ENCODE measurements around the gene FMNL2. TPM values are rescaled to one million over a fixed set of nuclear protein-coding genes. Genes with fewer than 3 reads are reported as not detected.

The FMNL2 gene
- total RNA-seq, 3 donors from 2014 or later (not counting 1 experiment from before 2014, with no cell fraction given): 0.34 to 3.0 (median 0.78) TPM

GRCh38 chr2:152493945-152494528 is 159.1 kb downstream of the FMNL2 start:
- H3K9me3 ChIP-seq (ENCODE audit: control insufficient read depth, insufficient read depth, low read length): no peaks in the 10 kb centered on the region
- WGBS (ENCODE audit: insufficient coverage): 94% methylated on average over 2 of the region's 2 CpGs
- no peaks in the 10 kb centered on the region for H3K9me3 Mint-ChIP-seq
- DNase-seq (no peak), ATAC-seq (no peak)
- H3K27ac ChIP-seq (ENCODE audit: low read length): no peak overlapping the region
- no peaks in the 10 kb centered on the region for H3K4me1 Mint-ChIP-seq
- no peaks in the 10 kb centered on the region for H3K27me3 ChIP-seq (ENCODE audit: control insufficient read depth, insufficient read depth, low read length)
- H3K4me1 ChIP-seq (ENCODE audit: control insufficient read depth, insufficient read depth, low read length): no peaks in the 10 kb centered on the region
- no peak overlapping the region for H3K4me3 ChIP-seq (ENCODE audit: low read length)
- H3K36me3 Mint-ChIP-seq: no peaks in the 10 kb centered on the region
- intact Hi-C loops (cut with micrococcal nuclease): no loop called here
- TF ChIP-seq CTCF (IDR thresholded peaks at IDR 0.05): no peak
- no peaks in the 10 kb centered on the region for H3K36me3 ChIP-seq (ENCODE audit: control insufficient read depth, insufficient read depth, low read length)
- H3K4me3 Mint-ChIP-seq: no peak overlapping the region
- no peak overlapping the region for H3K27ac Mint-ChIP-seq
- peaks cover 2 to 42% of the 10 kb centered on the region in 2 donors for H3K27me3 Mint-ChIP-seq (ENCODE audit: low read depth in 2 of 2)

DNA sequence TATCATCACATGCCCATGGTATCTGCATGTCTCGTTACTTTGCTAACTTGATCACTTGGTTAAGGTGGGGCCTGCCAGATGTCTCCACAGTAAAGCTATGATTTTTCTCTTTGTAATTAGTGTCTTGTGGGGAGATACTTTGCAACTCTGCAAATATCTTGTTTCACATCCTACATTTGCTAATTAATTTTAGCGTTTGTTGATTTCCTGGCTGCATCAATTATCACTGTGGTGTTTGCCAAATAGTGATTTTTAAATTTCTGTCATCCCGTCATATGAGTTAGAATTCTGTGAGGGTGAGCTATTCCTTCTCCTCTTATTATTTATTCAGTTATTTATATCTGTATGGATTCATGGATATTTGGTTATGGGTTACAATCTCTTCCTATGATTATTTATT is 161.4 kb downstream of the FMNL2 start:
- no peaks in the 10 kb centered on the region for H3K9me3 ChIP-seq (ENCODE audit: control insufficient read depth, insufficient read depth, low read length)
- H3K4me3 Mint-ChIP-seq: no peak overlapping the region
- no peak overlapping the region for H3K4me3 ChIP-seq (ENCODE audit: low read length)
- intact Hi-C loops (cut with micrococcal nuclease): no loop called here
- H3K36me3 Mint-ChIP-seq: no peaks in the 10 kb centered on the region
- no CpG with 5 or more reads among the region's 3 CpGs for WGBS (ENCODE audit: insufficient coverage)
- H3K9me3 Mint-ChIP-seq: no peaks in the 10 kb centered on the region
- peaks cover 2 to 45% of the 10 kb centered on the region in 2 donors for H3K27me3 Mint-ChIP-seq (ENCODE audit: low read depth in 2 of 2)
- H3K36me3 ChIP-seq (ENCODE audit: control insufficient read depth, insufficient read depth, low read length): no peaks in the 10 kb centered on the region
- TF ChIP-seq CTCF (IDR thresholded peaks at IDR 0.05): no peak
- no peak overlapping the region for H3K27ac ChIP-seq (ENCODE audit: low read length)
- ATAC-seq (no peak), DNase-seq (no peak)
- no peak overlapping the region for H3K27ac Mint-ChIP-seq
- no peaks in the 10 kb centered on the region for H3K27me3 ChIP-seq (ENCODE audit: control insufficient read depth, insufficient read depth, low read length)
- no peaks in the 10 kb centered on the region for H3K4me1 Mint-ChIP-seq
- no peaks in the 10 kb centered on the region for H3K4me1 ChIP-seq (ENCODE audit: control insufficient read depth, insufficient read depth, low read length)

DNA sequence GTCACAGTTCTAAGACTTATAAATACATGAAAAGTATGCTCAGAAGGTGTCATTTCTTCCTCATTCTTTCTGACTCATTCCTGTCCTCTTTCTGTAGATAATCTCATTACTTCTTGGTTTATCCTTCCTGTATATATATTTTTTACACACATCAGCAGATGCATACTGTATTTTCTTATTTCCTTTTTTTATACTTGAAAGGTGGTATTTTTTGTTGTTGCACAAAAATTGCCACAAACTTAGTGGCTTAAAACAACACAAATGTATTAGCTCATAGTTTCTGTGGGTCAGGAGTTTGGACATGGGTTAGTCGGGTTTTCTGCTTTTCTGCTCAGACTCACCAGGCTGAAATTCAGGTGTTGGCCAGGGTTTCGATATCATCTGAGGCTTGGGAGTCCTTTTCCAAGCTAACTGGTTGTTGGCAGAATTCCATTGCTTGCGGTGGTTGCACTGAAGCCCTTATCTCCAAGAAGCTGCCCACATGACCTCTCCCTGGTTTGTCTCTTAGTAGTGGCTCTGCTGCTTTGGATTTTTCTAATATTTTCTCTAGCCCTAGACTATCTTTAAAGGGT is 162.6 kb downstream of the FMNL2 start:
- no peaks in the 10 kb centered on the region for H3K36me3 Mint-ChIP-seq
- no peak overlapping the region for H3K27ac ChIP-seq (ENCODE audit: low read length)
- no peaks in the 10 kb centered on the region for H3K9me3 ChIP-seq (ENCODE audit: control insufficient read depth, insufficient read depth, low read length)
- DNase-seq (no peak), ATAC-seq (no peak)
- no peaks in the 10 kb centered on the region for H3K4me1 ChIP-seq (ENCODE audit: control insufficient read depth, insufficient read depth, low read length)
- H3K36me3 ChIP-seq (ENCODE audit: control insufficient read depth, insufficient read depth, low read length): no peaks in the 10 kb centered on the region
- peaks cover 2 to 47% of the 10 kb centered on the region in 2 donors for H3K27me3 Mint-ChIP-seq (ENCODE audit: low read depth in 2 of 2)
- no peak for TF ChIP-seq CTCF (IDR thresholded peaks at IDR 0.05)
- H3K4me3 ChIP-seq (ENCODE audit: low read length): no peak overlapping the region
- no peak overlapping the region for H3K27ac Mint-ChIP-seq
- no peaks in the 10 kb centered on the region for H3K9me3 Mint-ChIP-seq
- intact Hi-C loops (cut with micrococcal nuclease): no loop called here
- H3K4me1 Mint-ChIP-seq: no peaks in the 10 kb centered on the region
- 92% methylated on average over 3 of the region's 3 CpGs for WGBS (ENCODE audit: insufficient coverage)
- H3K4me3 Mint-ChIP-seq: no peak overlapping the region
- no peaks in the 10 kb centered on the region for H3K27me3 ChIP-seq (ENCODE audit: control insufficient read depth, insufficient read depth, low read length)

DNA sequence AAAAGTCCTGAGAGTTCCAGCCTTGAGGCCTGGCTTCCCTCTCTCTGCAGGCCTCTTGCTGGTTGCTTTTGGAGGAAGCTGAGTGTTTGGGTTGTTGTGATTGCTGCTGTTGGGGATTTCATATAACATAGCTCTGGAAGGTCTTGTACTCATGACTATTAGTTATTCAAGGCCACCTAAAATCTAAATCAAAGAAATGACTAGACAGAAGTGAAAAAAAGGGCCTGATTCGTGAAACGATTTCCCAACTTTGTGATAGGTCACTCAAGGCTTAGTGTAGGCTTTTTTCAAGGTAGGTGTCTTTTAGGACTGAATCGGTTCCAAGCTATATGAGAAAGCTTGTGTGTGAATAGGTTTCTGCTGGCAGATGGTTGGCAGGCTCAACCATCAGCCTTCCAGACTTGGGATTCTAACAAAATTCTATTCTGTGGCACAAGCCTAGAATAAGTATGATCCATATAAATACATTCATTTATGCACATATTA is 164.4 kb downstream of the FMNL2 start:
- Histone ChIP-seq H3K36me3 (ENCODE audit: control insufficient read depth, insufficient read depth, low read length) (no peaks in the 10 kb centered on the region), H3K4me3 (ENCODE audit: low read length) (no peak overlapping the region), H3K27ac (ENCODE audit: low read length) (no peak overlapping the region), H3K9me3 (ENCODE audit: control insufficient read depth, insufficient read depth, low read length) (no peaks in the 10 kb centered on the region), H3K4me1 (ENCODE audit: control insufficient read depth, insufficient read depth, low read length) (no peaks in the 10 kb centered on the region), H3K27me3 (ENCODE audit: control insufficient read depth, insufficient read depth, low read length) (no peaks in the 10 kb centered on the region)
- DNase-seq (no peak), ATAC-seq (no peak)
- H3K4me3 Mint-ChIP-seq: no peak overlapping the region
- no peaks in the 10 kb centered on the region for H3K36me3 Mint-ChIP-seq
- no peaks in the 10 kb centered on the region for H3K4me1 Mint-ChIP-seq
- 78% methylated on average over 3 of the region's 3 CpGs for WGBS (ENCODE audit: insufficient coverage)
- intact Hi-C loops (cut with micrococcal nuclease): no loop called here
- peaks cover 5 to 34% of the 10 kb centered on the region in 2 donors for H3K27me3 Mint-ChIP-seq (ENCODE audit: low read depth in 2 of 2)
- no peak for TF ChIP-seq CTCF (IDR thresholded peaks at IDR 0.05)
- no peak overlapping the region for H3K27ac Mint-ChIP-seq
- H3K9me3 Mint-ChIP-seq: no peaks in the 10 kb centered on the region

Measured in natural killer cell (primary cell).